MM.1S (cell line): ENCODE results near the gene LRRTM2.

Source experiments
- EZH2 ChIP-seq: fragments of 300-600 bp; sonication (generic); optimal IDR thresholded peaks from 2 replicates; pipeline ENCODE3; 2017; ENCODE audit warnings: low read depth, mild to moderate bottlenecking, antibody characterized with exemption, low read length, mixed read lengths
- EZH2phosphoT487 ChIP-seq: fragments of 300-600 bp; sonication (generic); IDR thresholded peaks from 2 replicates; pipeline ENCODE4 v1.6.1; 2018; ENCODE audit warnings: antibody characterized with exemption, low read length
- TF ChIP-seq, protein P1 (sequence below): fragments of 300-600 bp; sonication (generic); IDR thresholded peaks from 2 replicates; pipeline ENCODE4 v1.5.1; 2016; ENCODE audit warnings: antibody characterized with exemption, low read length, mixed read lengths

DNA sequence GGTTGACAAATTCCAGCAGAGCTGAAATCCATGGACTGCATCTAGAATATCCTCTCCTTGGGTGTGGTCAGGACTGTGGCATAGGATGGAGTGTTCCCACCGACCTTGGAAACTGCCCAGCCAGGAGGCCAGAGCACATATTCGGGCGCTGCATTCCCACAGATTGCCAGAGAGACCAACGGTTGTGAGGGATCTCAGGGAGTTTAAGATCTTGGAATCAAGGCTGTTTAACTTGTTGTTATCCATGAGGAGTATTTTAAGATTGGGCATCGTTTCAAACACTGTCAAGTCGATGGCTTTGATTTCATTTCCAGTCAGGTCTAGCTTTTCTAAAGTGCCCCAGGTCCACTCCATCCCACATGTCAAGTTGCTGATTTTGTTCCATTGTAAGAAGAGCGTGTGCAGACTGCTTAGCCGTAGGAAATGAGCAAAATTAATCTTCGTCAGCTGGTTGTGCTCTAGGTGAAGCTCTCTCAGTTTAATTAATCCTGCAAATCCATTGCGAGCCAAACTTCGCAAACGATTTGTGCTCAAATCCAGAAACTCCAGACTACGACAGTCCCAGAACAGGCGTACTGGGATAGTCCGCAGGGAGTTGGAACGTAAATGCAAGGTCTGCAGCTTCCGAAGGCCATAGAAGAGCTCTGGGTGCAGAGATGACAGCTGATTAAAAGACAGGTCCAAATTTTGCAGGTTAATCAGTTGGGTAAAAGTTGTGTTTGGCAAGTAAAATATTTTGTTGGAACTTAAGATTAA lies 1.5 kb downstream of the LRRTM2 start:
- TF ChIP-seq, protein P1, sequence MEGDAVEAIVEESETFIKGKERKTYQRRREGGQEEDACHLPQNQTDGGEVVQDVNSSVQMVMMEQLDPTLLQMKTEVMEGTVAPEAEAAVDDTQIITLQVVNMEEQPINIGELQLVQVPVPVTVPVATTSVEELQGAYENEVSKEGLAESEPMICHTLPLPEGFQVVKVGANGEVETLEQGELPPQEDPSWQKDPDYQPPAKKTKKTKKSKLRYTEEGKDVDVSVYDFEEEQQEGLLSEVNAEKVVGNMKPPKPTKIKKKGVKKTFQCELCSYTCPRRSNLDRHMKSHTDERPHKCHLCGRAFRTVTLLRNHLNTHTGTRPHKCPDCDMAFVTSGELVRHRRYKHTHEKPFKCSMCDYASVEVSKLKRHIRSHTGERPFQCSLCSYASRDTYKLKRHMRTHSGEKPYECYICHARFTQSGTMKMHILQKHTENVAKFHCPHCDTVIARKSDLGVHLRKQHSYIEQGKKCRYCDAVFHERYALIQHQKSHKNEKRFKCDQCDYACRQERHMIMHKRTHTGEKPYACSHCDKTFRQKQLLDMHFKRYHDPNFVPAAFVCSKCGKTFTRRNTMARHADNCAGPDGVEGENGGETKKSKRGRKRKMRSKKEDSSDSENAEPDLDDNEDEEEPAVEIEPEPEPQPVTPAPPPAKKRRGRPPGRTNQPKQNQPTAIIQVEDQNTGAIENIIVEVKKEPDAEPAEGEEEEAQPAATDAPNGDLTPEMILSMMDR = no peak
- TF ChIP-seq EZH2 (no peak), EZH2phosphoT487 (no peak)
